ENCODE results near the gene AFF1.

Gene AFF1

DNA sequence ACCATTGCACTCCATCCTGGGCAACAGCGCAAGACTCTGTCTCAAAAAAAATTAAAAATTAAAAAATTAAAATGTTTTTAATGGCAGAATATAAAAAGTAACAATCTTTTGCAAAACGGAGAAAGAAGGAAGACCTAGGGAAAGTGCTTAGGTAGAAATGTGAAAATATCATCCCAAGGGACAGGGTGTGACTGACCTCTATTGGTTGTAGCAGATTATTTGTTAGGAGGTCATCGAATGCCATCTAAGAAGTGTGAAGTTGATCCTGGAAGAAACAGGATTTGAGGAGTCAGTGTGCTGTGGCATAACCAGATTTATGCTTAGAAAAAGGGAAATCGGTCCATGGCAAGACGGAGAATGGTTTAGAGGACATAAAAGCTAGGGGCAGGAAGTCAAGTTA lies 24.4 kb upstream of the AFF1 start:
- TF ChIP-seq, protein P1, sequence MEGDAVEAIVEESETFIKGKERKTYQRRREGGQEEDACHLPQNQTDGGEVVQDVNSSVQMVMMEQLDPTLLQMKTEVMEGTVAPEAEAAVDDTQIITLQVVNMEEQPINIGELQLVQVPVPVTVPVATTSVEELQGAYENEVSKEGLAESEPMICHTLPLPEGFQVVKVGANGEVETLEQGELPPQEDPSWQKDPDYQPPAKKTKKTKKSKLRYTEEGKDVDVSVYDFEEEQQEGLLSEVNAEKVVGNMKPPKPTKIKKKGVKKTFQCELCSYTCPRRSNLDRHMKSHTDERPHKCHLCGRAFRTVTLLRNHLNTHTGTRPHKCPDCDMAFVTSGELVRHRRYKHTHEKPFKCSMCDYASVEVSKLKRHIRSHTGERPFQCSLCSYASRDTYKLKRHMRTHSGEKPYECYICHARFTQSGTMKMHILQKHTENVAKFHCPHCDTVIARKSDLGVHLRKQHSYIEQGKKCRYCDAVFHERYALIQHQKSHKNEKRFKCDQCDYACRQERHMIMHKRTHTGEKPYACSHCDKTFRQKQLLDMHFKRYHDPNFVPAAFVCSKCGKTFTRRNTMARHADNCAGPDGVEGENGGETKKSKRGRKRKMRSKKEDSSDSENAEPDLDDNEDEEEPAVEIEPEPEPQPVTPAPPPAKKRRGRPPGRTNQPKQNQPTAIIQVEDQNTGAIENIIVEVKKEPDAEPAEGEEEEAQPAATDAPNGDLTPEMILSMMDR (IDR thresholded peaks at IDR 0.05; ENCODE audit: insufficient read depth, low read depth, low read length, missing control alignments), result no peak
- H3K4me3 ChIP-seq (ENCODE audit: low read depth, low read length), result no peak overlapping the region
- no peak for DNase-seq (ENCODE audit: low read depth)

DNA sequence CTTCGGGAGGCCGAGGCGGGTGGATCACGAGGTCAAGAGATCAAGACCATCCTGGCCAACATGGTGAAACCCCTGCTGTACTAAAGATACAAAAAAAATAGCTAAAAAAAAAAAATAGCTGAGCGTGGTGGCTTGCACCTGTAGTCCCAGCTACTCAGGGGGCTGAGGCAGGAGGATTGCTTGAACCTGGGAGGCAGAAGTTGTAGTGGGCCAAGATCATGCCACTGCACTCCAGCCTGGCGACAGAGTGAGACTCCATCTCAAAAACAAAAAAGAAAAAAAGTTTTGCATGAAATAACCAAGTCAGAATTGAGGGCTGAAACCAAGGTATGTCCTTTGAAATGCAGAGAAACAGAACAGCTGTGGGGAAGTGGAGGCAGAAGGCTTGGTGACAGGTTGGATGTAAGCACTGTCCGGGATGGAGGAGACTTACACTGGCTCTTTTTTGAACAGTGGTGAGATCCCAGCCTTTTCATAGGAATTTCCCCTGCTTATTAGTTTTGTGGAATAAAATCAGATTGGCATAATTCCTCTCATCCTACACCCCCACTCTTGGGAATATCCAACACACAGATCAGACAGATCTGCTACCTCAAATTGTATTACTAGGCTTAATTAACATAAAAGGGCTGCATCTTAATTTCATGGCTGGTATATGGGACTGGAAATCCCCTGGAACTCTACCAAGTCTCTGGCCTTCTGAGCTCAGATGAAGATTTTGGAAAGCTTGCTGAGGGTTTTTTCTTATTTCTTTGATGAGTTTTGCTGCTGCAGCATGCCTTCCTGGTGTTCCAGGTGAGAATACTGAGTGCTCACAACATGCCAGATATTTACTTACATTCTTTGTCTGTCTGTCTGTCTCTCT lies 23.8 kb upstream of the AFF1 start:
- DNase-seq (ENCODE audit: low read depth), result peak; percentile 37
- TF ChIP-seq, protein P1 (IDR thresholded peaks at IDR 0.05; ENCODE audit: insufficient read depth, low read depth, low read length, missing control alignments), result no peak
- H3K4me3 ChIP-seq (ENCODE audit: low read depth, low read length), result no peak overlapping the region

DNA sequence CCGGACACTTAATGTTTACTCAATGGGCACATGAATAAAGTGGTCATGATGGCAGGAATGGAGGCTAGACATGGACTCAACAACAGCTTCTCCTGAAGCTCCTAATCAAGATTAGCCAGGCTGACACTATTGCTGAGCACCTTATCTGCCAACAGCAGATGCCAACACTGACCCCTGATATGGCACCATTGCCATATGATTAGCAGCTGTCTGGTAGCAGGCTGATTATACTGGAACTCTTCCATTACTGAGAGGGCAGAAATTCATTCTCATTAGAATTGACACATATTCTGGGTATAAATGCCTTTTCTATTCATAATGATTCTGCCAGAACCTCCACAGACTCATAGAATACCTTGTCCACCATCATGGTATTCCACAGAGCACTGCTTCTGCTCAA lies 18.4 kb upstream of the AFF1 start:
- H3K4me3 ChIP-seq (ENCODE audit: low read depth, low read length), result no peak overlapping the region
- TF ChIP-seq, protein P1 (IDR thresholded peaks at IDR 0.05; ENCODE audit: insufficient read depth, low read depth, low read length, missing control alignments), result no peak
- DNase-seq (ENCODE audit: low read depth), result no peak

DNA sequence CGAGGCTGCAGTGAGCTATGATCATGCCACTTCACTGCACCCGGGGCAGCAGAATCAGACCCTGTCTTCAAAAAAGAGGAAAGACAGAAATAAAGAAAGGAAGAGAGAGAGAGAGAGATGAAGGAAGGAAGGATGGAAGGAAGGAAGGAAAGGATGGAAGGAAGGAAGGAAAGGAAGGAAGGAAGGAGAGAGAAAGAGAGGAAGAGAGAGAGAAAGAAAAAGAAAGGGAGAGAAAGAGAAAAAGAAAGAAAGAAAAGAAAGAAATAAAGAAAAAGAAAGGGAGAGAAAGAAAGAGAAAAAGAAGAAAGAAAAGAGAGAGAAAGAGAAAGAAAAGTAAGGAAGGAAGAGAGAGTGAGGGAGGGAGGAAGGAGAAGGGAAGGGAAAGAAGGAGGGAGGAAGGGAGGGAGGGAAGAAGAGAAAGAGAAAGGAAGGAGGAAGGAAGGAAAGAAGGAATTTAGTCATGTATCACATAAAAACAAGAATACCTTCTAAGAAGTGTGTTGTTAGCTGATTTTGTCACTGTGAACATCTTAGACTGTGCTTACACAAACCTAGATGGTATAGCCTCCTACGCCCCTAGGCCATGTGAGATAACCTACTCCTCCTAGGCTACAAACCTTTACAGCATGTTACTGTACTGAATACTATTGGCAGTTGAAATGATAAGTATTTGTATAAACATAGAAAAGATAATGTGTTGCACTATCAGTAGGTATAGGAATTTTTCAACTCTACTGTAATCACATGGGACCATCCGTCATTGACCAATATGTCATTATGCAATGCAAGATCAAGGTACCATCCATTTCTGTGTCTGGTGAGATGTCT lies 17.4 kb upstream of the AFF1 start:
- TF ChIP-seq, protein P1 (IDR thresholded peaks at IDR 0.05; ENCODE audit: insufficient read depth, low read depth, low read length, missing control alignments), result no peak
- H3K4me3 ChIP-seq (ENCODE audit: low read depth, low read length), result no peak overlapping the region
- DNase-seq (ENCODE audit: low read depth), result no peak

DNA sequence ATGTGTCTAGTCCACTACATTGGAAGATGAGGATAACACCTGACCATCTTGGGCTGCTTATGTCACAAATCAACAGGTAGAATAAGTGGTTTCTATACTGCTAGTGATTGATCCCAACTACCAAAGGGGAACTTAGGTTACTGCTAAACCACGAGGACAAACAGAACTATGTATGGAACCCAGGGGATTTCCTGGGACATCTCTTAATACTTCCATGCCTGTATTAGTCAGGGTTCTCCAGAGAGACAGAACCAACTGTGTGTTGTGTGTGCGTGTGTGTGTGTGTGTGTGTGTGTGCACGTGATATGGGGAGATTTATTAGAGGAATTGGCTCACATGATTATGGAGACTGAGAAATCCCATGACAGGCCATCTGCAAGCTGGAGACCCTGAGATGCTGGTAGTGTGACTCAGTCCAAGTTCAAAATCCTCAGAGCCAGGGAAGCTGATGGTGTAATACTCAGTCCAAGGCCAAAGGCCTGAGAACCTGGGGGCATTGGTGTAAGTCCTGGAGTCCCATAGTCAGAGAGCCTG lies 16.2 kb upstream of the AFF1 start:
- TF ChIP-seq, protein P1 (IDR thresholded peaks at IDR 0.05; ENCODE audit: insufficient read depth, low read depth, low read length, missing control alignments), result no peak
- no peak overlapping the region for H3K4me3 ChIP-seq (ENCODE audit: low read depth, low read length)
- no peak for DNase-seq (ENCODE audit: low read depth)

DNA sequence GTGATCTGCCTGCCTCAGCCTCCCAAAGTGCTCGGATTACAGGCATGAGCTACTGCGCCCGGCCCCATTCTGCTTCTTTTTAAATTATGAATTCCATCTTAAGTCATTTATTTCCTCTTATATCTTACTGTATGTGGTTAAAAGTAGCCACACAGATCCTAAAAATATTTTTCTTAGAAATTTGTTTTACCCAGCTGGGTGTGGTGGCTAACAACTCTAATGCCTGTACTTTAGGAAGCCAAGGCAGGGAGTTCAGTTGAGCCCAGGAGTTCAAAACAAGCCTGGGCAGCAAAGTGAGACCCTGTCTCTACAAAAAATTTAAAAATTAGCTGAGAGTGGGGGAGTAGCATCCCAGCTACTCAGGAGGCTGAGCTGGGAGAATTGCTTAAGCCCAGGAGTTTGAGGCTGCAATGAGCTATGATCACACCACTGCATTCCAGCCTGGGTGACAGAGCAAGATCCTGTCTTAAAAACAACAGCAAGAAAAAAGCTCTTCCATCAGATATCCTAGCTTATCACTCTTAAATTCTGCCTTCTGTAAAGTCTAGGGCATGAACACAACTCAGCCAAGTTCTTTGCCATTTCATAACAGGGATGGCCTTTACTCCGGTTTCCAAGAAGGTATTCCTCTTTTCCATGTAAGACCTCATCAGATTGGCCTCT lies 15.1 kb upstream of the AFF1 start:
- no peak for DNase-seq (ENCODE audit: low read depth)
- TF ChIP-seq, protein P1 (IDR thresholded peaks at IDR 0.05; ENCODE audit: insufficient read depth, low read depth, low read length, missing control alignments), result no peak

More for the DNA sequence above, 15.1 kb upstream of the AFF1 start:
- no peak overlapping the region for H3K4me3 ChIP-seq (ENCODE audit: low read depth, low read length)

All from GM12865 (cell line).